Measurements from ENCODE around the gene AATF.
A peak's percentile ranks its signal among the peaks of the same experiment; 100 is the strongest.

AATF gene

DNA sequence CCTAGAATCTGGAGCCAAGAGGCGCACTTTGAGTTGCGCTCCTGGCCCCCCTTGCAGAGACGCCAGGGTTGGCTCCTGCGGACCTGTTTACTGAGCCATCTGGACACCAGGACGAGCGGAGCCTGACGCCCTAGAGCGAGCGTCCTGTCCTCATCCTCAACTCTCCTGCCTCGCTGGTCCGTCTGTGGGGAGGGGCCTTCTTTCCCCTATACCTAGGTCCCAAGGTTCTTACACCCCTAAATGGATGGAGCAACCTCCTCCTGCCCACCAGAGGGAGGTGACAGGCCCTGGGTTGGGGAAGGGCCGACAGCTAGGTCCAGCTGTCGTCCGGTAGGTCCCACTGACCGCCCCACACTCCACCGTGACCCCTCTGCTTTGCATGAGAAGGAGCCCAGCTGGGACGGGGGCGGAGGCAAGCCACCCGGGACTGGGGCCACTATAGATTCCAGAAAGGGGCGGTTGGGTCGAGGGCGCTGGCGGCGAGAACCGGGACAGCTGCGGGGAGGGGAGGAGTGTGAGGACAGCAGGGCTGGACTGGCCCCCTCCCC lies 14.5 kb upstream of the AATF start:
- 4% methylated on average over 17 of the region's 26 CpGs for WGBS (ENCODE audit: insufficient coverage)
- POLR2A ChIA-PET, result no interaction called here
- no peak for DNase-seq
- CTCF ChIA-PET, result interaction anchor here (1.4 kb wide), 1 partner anchor 27 kb away, joined by 3 read pairs; no protein-coding TSS in a partner anchor
- H3K36me3 ChIP-seq (ENCODE audit: control insufficient read depth in 4 of 4, insufficient read depth in 4 of 4, low read length in 3 of 4), result no peaks in the 10 kb centered on the region
- peak overlapping the region in 2 of 7 experiments; percentile 11 to 33 for H3K4me3 ChIP-seq (ENCODE audit: control insufficient read depth in 1 of 7, extremely low read depth in 1 of 7, insufficient read depth in 4 of 7, low read depth in 2 of 7, low read length in 6 of 7)
- H3K4me1 ChIP-seq (ENCODE audit: control extremely low read depth in 1 of 4, control insufficient read depth in 4 of 4, insufficient read depth in 4 of 4, low read length in 3 of 4), result peaks cover 0 to 70% (median 38%) of the 10 kb centered on the region in 4 experiments
- H3K27me3 ChIP-seq (replicated peaks in 2 of 5; ENCODE audit: control insufficient read depth in 4 of 5, insufficient read depth in 5 of 5, low read length in 4 of 5), result peaks cover 0 to 100% (median 79%) of the 10 kb centered on the region in 5 experiments
- peaks cover 0 to 6% (median 0%) of the 10 kb centered on the region in 5 experiments for H3K9me3 ChIP-seq (ENCODE audit: control extremely low read depth in 1 of 5, control insufficient read depth in 4 of 5, insufficient read depth in 2 of 5, low read depth in 1 of 5, low read length in 4 of 5)
- no peak overlapping the region for H3K27ac ChIP-seq (ENCODE audit: insufficient read depth in 1 of 2, low read depth in 1 of 2, low read length in 2 of 2, poor library complexity in 1 of 2, severe bottlenecking in 2 of 2)

- CTCF ChIA-PET, result no interaction called here
- WGBS (ENCODE audit: insufficient coverage), result 2% methylated on average over 77 of the region's 79 CpGs
- H3K4me3 ChIP-seq (ENCODE audit: control insufficient read depth in 1 of 7, extremely low read depth in 1 of 7, insufficient read depth in 4 of 7, low read depth in 2 of 7, low read length in 6 of 7), result peak overlapping the region in 2 of 7 experiments; percentile 11 to 19
- H3K9me3 ChIP-seq (ENCODE audit: control extremely low read depth in 1 of 5, control insufficient read depth in 4 of 5, insufficient read depth in 2 of 5, low read depth in 1 of 5, low read length in 4 of 5), result peaks cover 0 to 8% (median 0%) of the 10 kb centered on the region in 5 experiments
- H3K27ac ChIP-seq (ENCODE audit: insufficient read depth in 1 of 2, low read depth in 1 of 2, low read length in 2 of 2, poor library complexity in 1 of 2, severe bottlenecking in 2 of 2), result no peak overlapping the region
- peak in 2 of 3 donors; percentile 55 to 59 for DNase-seq
- no peaks in the 10 kb centered on the region for H3K36me3 ChIP-seq (ENCODE audit: control insufficient read depth in 4 of 4, insufficient read depth in 4 of 4, low read length in 3 of 4)
- H3K27me3 ChIP-seq (replicated peaks in 2 of 5; ENCODE audit: control insufficient read depth in 4 of 5, insufficient read depth in 5 of 5, low read length in 4 of 5), result peaks cover 0 to 100% (median 78%) of the 10 kb centered on the region in 5 experiments
- H3K4me1 ChIP-seq (ENCODE audit: control extremely low read depth in 1 of 4, control insufficient read depth in 4 of 4, insufficient read depth in 4 of 4, low read length in 3 of 4), result peaks cover 0 to 73% (median 38%) of the 10 kb centered on the region in 4 experiments
- POLR2A ChIA-PET, result no interaction called here
These were observed 13.8 kb upstream of the AATF start for GRCh38 chr17:36934692-36935630.

GRCh38 chr17:36935671-36936454 lies 12.9 kb upstream of the AATF start:
- no peak for DNase-seq
- WGBS (ENCODE audit: insufficient coverage), result 6% methylated on average over 19 of the region's 49 CpGs
- peaks cover 0 to 73% (median 38%) of the 10 kb centered on the region in 4 experiments for H3K4me1 ChIP-seq (ENCODE audit: control extremely low read depth in 1 of 4, control insufficient read depth in 4 of 4, insufficient read depth in 4 of 4, low read length in 3 of 4)
- H3K36me3 ChIP-seq (ENCODE audit: control insufficient read depth in 4 of 4, insufficient read depth in 4 of 4, low read length in 3 of 4), result no peaks in the 10 kb centered on the region
- ChIA-PET POLR2A (no interaction called here), CTCF (interaction anchor here (2.0 kb wide), 1 partner anchor 12 kb away, joined by 7 read pairs; the partner anchor contains the start of gene AATF)
- no peak overlapping the region for H3K27ac ChIP-seq (ENCODE audit: insufficient read depth in 1 of 2, low read depth in 1 of 2, low read length in 2 of 2, poor library complexity in 1 of 2, severe bottlenecking in 2 of 2)
- peaks cover 0 to 8% (median 0%) of the 10 kb centered on the region in 5 experiments for H3K9me3 ChIP-seq (ENCODE audit: control extremely low read depth in 1 of 5, control insufficient read depth in 4 of 5, insufficient read depth in 2 of 5, low read depth in 1 of 5, low read length in 4 of 5)
- peak overlapping the region in 1 of 7 experiments; percentile 40 for H3K4me3 ChIP-seq (ENCODE audit: control insufficient read depth in 1 of 7, extremely low read depth in 1 of 7, insufficient read depth in 4 of 7, low read depth in 2 of 7, low read length in 6 of 7)
- H3K27me3 ChIP-seq (replicated peaks in 2 of 5; ENCODE audit: control insufficient read depth in 4 of 5, insufficient read depth in 5 of 5, low read length in 4 of 5), result peaks cover 0 to 100% (median 76%) of the 10 kb centered on the region in 5 experiments

DNA sequence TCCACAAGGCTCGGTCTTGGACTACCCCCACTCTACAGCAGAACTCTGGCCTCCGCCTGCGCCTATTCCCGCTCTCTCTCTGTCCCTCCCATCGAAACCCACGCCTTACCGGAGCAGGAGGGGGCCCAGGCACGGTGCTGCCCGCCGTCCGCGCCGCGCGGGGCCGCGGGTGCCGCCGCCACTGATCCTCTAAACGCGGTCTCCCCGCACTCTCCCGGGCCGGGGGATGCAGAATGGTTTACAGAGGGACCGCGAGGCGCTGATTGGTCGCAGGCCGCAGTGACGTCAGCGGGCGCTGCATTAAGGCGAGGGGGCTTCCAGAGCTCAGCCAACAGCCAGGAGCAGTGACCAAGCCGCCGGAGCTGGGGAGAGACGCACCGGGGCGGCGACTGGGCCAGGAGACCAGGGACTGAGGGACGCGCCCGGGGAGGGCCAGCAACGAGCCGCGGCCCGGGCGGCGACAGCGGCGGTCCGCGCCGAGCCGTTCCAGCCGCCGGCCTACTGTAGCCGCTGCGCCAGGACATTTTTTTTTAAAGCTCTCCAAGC lies 12.2 kb upstream of the AATF start:
- POLR2A ChIA-PET, result no interaction called here
- Histone ChIP-seq H3K4me3 (ENCODE audit: control insufficient read depth in 1 of 7, extremely low read depth in 1 of 7, insufficient read depth in 4 of 7, low read depth in 2 of 7, low read length in 6 of 7) (peak overlapping the region in 1 of 7 experiments; percentile 21), H3K27me3 (replicated peaks in 2 of 5; ENCODE audit: control insufficient read depth in 4 of 5, insufficient read depth in 5 of 5, low read length in 4 of 5) (peaks cover 0 to 100% (median 75%) of the 10 kb centered on the region in 5 experiments), H3K4me1 (ENCODE audit: control extremely low read depth in 1 of 4, control insufficient read depth in 4 of 4, insufficient read depth in 4 of 4, low read length in 3 of 4) (peaks cover 0 to 73% (median 38%) of the 10 kb centered on the region in 4 experiments), H3K27ac (ENCODE audit: insufficient read depth in 1 of 2, low read depth in 1 of 2, low read length in 2 of 2, poor library complexity in 1 of 2, severe bottlenecking in 2 of 2) (no peak overlapping the region), H3K9me3 (ENCODE audit: control extremely low read depth in 1 of 5, control insufficient read depth in 4 of 5, insufficient read depth in 2 of 5, low read depth in 1 of 5, low read length in 4 of 5) (peaks cover 0 to 6% (median 0%) of the 10 kb centered on the region in 5 experiments), H3K36me3 (ENCODE audit: control insufficient read depth in 4 of 4, insufficient read depth in 4 of 4, low read length in 3 of 4) (no peaks in the 10 kb centered on the region)
- 2% methylated on average over 44 of the region's 58 CpGs for WGBS (ENCODE audit: insufficient coverage)
- no peak for DNase-seq
- CTCF ChIA-PET, result interaction anchor here (2.0 kb wide), 1 partner anchor 11 kb away, joined by 7 read pairs; the partner anchor contains the start of gene AATF

- CTCF ChIA-PET, result interaction anchor here (0.9 to 2.0 kb wide), 2 partner anchors 11 kb away, joined by 3 to 7 read pairs; partner anchors contain the start of gene AATF
- POLR2A ChIA-PET, result no interaction called here
- Histone ChIP-seq H3K36me3 (ENCODE audit: control insufficient read depth in 4 of 4, insufficient read depth in 4 of 4, low read length in 3 of 4) (no peaks in the 10 kb centered on the region), H3K4me1 (ENCODE audit: control extremely low read depth in 1 of 4, control insufficient read depth in 4 of 4, insufficient read depth in 4 of 4, low read length in 3 of 4) (peaks cover 0 to 73% (median 44%) of the 10 kb centered on the region in 4 experiments), H3K4me3 (ENCODE audit: control insufficient read depth in 1 of 7, extremely low read depth in 1 of 7, insufficient read depth in 4 of 7, low read depth in 2 of 7, low read length in 6 of 7) (peak within 1 kb of the TSS in 4 of 7 experiments; percentile 25 to 43 (median 35)), H3K27me3 (replicated peaks in 2 of 5; ENCODE audit: control insufficient read depth in 4 of 5, insufficient read depth in 5 of 5, low read length in 4 of 5) (peaks cover 0 to 100% (median 75%) of the 10 kb centered on the region in 5 experiments), H3K27ac (ENCODE audit: insufficient read depth in 1 of 2, low read depth in 1 of 2, low read length in 2 of 2, poor library complexity in 1 of 2, severe bottlenecking in 2 of 2) (no peak within 1 kb of the TSS), H3K9me3 (ENCODE audit: control extremely low read depth in 1 of 5, control insufficient read depth in 4 of 5, insufficient read depth in 2 of 5, low read depth in 1 of 5, low read length in 4 of 5) (peaks cover 0 to 6% (median 0%) of the 10 kb centered on the region in 5 experiments)
- WGBS (ENCODE audit: insufficient coverage), result 6% methylated on average over 54 of the region's 75 CpGs
- peak in 2 of 3 donors; percentile 53 to 64 for DNase-seq
These were observed 11.5 kb upstream of the AATF start, which contains the start of gene LHX1 for GRCh38 chr17:36937001-36937958. LHX1 (plus strand) TSS chr17:36937475; CDS start chr17:36938198, 723 bp downstream.

All from common myeloid progenitor, CD34-positive (primary cell).